MCF 10A (cell line): ENCODE data around the gene PDE3A. TPM values are rescaled to one million over a fixed set of nuclear protein-coding genes. Genes with fewer than 3 reads are reported as not detected.

ENCODE experiments used
- BruUV-seq: library from RNA; stranded (reverse); fragments of 400-500 nt; replicated peaks from 2 replicates; lab custom pipeline; 2021; lab: Mats Ljungman, UMichigan
- CTCF ChIA-PET: fragments of 300-600 bp; sonication (Branson Sonifier 250); formaldehyde crosslinking; extraction: SDS; loops from one replicate; lab custom pipeline; 2021; ENCODE audit warnings: antibody characterized with exemption, inconsistent platforms; lab: Yijun Ruan, JAX
- POLR2A ChIA-PET: fragments of 300-600, 350-650 bp; sonication (Branson Sonifier 250); formaldehyde crosslinking; extraction: SDS; loops from one replicate; lab custom pipeline; 2020; ENCODE audit warnings: antibody characterized with exemption, inconsistent platforms; lab: Yijun Ruan, JAX
- DNase-seq: peaks from one replicate; pipeline ENCODE4 v3.0.0-alpha.2; 2018; ENCODE audit not compliant: unreplicated experiment
- H3K27ac Mint-ChIP-seq: one replicate; pipeline ENCODE4 v1.8.0; 2022; ENCODE audit warnings: mild to moderate bottlenecking, low read depth, mixed read lengths; ENCODE audit not compliant: unreplicated experiment
- H3K27me3 Mint-ChIP-seq: one replicate; pipeline ENCODE4 v1.8.0; 2022; ENCODE audit warnings: mixed read lengths; ENCODE audit not compliant: insufficient read depth, unreplicated experiment
- H3K36me3 Mint-ChIP-seq: one replicate; pipeline ENCODE4 v1.8.0; 2022; ENCODE audit warnings: mild to moderate bottlenecking, moderate library complexity, mixed read lengths; ENCODE audit not compliant: insufficient read depth, unreplicated experiment
- H3K4me1 Mint-ChIP-seq: one replicate; pipeline ENCODE4 v1.8.0; 2022; ENCODE audit warnings: mixed read lengths; ENCODE audit not compliant: insufficient read depth, unreplicated experiment
- H3K4me3 Mint-ChIP-seq: one replicate; pipeline ENCODE4 v1.8.0; 2022; ENCODE audit warnings: mild to moderate bottlenecking, moderate library complexity, mixed read lengths; ENCODE audit not compliant: unreplicated experiment
- H3K9me3 Mint-ChIP-seq: one replicate; pipeline ENCODE4 v1.8.0; 2022; ENCODE audit warnings: mixed read lengths; ENCODE audit not compliant: unreplicated experiment
- CTCF ChIP-seq: fragments of 200-600 bp; IDR thresholded peaks from one replicate; pipeline ENCODE4 v1.8.0; 2022; ENCODE audit warnings: antibody characterized with exemption, mild to moderate bottlenecking; ENCODE audit not compliant: unreplicated experiment
- intact Hi-C: fragments of 100-400 bp; cut with micrococcal nuclease; formaldehyde crosslinking; loops from 2 replicates; pipeline ENCODE4 v1.14.1; 2022
- total RNA-seq: library from RNA; stranded (reverse); gene quantifications from 2 replicates; pipeline ENCODE4 v1.2.3, GENCODE V29; 2022

The PDE3A gene
- total RNA-seq, 1 experiment from 2014 or later = not detected

GRCh38 chr12:20494851-20495250 is 126.5 kb downstream of the PDE3A start:
- Mint-ChIP-seq H3K27me3 (peaks cover 43% of the 10 kb centered on the region), H3K27ac (no peak overlapping the region), H3K36me3 (no peaks in the 10 kb centered on the region), H3K4me3 (no peak overlapping the region), H3K9me3 (no peaks in the 10 kb centered on the region), H3K4me1 (peaks cover 6% of the 10 kb centered on the region)
- BruUV-seq = no TSS peak
- POLR2A ChIA-PET = no interaction called here
- no peak for TF ChIP-seq CTCF
- intact Hi-C loops = no loop called here
- no peak for DNase-seq
- CTCF ChIA-PET = no interaction called here

- Mint-ChIP-seq H3K9me3 (no peaks in the 10 kb centered on the region), H3K4me1 (peaks cover 6% of the 10 kb centered on the region), H3K27ac (no peak overlapping the region), H3K27me3 (peaks cover 50% of the 10 kb centered on the region), H3K4me3 (no peak overlapping the region), H3K36me3 (no peaks in the 10 kb centered on the region)
- intact Hi-C loops = no loop called here
- BruUV-seq = no TSS peak
- ChIA-PET CTCF (interaction anchor here (0.6 kb wide), 1 partner anchor 1772 kb away, joined by 3 read pairs; no protein-coding TSS in a partner anchor), POLR2A (no interaction called here)
- no peak for TF ChIP-seq CTCF
- no peak for DNase-seq
Observed at GRCh38 chr12:20495997-20496396, 127.7 kb downstream of the PDE3A start.

GRCh38 chr12:20497707-20498106 is 129.4 kb downstream of the PDE3A start:
- intact Hi-C loops = no loop called here
- POLR2A ChIA-PET = no interaction called here
- CTCF ChIA-PET = no interaction called here
- BruUV-seq = no TSS peak
- peaks cover 65% of the 10 kb centered on the region for H3K27me3 Mint-ChIP-seq
- no peak for DNase-seq
- H3K9me3 Mint-ChIP-seq = no peaks in the 10 kb centered on the region
- no peak overlapping the region for H3K4me3 Mint-ChIP-seq
- no peaks in the 10 kb centered on the region for H3K36me3 Mint-ChIP-seq
- no peaks in the 10 kb centered on the region for H3K4me1 Mint-ChIP-seq
- no peak overlapping the region for H3K27ac Mint-ChIP-seq
- no peak for TF ChIP-seq CTCF

- TF ChIP-seq CTCF = no peak
- BruUV-seq = no TSS peak
- Mint-ChIP-seq H3K4me3 (no peak overlapping the region), H3K4me1 (no peaks in the 10 kb centered on the region), H3K9me3 (no peaks in the 10 kb centered on the region), H3K27me3 (peaks cover 67% of the 10 kb centered on the region), H3K36me3 (no peaks in the 10 kb centered on the region), H3K27ac (no peak overlapping the region)
- ChIA-PET POLR2A (no interaction called here), CTCF (interaction anchor here (0.7 kb wide), 1 partner anchor 11 kb away, joined by 3 read pairs; no protein-coding TSS in a partner anchor)
- no peak for DNase-seq
- intact Hi-C loops = no loop called here
Observed at GRCh38 chr12:20501958-20502357, 133.6 kb downstream of the PDE3A start.
